Measurements from ENCODE around the gene IDH3A.

The IDH3A gene

DNA sequence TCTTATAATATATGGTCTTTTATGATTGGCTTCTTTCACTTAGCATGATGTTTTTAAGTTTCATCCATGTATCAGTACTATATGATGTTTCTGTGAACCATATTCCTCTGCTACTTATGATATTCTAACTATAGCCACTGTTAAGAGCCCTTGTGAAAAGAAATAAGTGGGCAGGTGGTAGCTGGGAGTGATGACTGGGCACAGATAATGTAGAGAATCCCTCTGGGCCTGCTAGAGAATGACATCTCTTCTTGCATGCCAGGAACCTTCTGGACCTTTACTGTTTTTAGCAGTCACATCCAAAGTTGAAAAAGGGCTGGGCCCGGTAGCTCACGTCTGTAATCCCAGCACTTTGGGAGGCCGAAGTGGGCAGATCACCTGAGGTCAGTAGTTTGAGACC, 10.2 kb downstream of the IDH3A start:
- in situ Hi-C loops (cut with HindIII; ENCODE audit: low sequenced_read_pairs), result no loop called here

- in situ Hi-C loops (cut with HindIII; ENCODE audit: low sequenced_read_pairs), result no loop called here
These were observed 12.9 kb downstream of the IDH3A start for GRCh38 chr15:78162038-78162437.

DNA sequence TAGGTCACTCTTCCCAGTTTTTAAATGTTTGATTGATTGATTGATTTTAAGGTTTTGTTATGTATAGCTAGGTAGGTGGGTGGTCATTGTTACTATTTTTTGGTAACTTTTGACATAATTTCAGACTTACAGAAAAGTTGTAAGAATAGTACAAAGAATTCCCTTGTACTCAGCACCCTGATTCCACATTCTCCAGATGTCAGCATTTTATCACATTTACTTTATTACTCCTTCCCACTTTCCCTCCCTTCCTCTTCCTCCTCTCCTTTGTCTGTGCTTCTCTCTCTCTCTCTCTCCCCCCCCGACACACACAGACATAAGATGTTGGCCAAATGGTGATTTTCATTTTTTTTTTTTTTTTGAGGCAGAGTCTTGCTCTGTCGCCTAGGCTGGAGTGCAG, 14.8 kb downstream of the IDH3A start:
- in situ Hi-C loops (cut with HindIII; ENCODE audit: low sequenced_read_pairs), result no loop called here

DNA sequence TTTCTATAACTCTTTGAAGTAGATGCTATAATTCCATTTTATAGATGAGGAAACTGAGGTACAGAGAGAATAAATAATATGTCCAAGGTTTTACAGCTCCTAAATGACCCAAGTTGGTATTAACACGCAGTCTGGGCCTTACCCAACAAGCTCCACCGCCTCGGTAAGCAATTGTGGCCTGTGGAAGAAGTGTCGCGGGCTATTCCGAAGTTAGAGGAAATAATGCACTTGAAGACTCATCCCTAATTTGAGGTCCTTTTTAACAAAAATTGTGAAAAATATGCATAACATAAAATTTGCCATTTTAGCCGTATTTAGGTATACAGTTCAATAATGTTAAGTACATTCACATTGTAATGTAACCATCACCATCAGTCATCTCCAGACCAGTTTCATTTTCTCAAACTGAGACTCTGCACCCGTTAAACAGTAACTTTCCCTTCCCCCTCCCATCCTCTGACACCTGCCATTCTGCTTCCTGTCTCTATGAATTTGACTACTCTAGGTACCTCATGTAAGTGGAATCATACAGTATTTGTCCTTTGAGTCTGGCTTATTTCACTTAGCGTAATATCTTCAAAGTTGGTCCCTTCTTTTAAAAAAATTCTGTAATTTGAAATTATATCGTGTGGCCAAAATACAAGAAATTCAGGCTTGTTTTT, 18.2 kb downstream of the IDH3A start:
- in situ Hi-C loops (cut with HindIII; ENCODE audit: low sequenced_read_pairs), result no loop called here

DNA sequence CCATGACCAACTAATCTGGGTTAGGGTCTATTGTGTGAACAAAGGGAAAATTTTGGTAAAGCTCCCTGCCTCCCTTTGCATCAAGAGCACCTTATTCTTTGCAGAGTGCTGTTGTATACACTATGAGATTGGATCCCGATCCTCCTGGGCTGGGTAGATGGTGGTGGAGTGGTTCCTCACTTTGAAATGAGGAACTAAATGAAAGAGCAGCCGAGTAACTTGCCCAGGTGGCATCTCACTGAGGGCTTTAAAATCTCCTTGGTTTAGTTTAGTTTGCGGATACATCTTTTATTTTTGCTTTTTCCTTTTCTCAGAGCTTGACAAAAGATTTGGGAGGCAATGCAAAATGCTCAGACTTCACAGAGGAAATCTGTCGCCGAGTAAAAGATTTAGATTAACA, 19.4 kb downstream of the IDH3A start:
- in situ Hi-C loops (cut with HindIII; ENCODE audit: low sequenced_read_pairs), result no loop called here

GRCh38 chr15:78170848-78171773, 21.9 kb downstream of the IDH3A start:
- in situ Hi-C loops (cut with HindIII; ENCODE audit: low sequenced_read_pairs), result no loop called here

- in situ Hi-C loops (cut with HindIII; ENCODE audit: low sequenced_read_pairs), result no loop called here
These were observed 22.8 kb downstream of the IDH3A start for GRCh38 chr15:78171864-78172472.

- in situ Hi-C loops (cut with HindIII; ENCODE audit: low sequenced_read_pairs), result no loop called here
These were observed 25.2 kb downstream of the IDH3A start for GRCh38 chr15:78174401-78174800.

DNA sequence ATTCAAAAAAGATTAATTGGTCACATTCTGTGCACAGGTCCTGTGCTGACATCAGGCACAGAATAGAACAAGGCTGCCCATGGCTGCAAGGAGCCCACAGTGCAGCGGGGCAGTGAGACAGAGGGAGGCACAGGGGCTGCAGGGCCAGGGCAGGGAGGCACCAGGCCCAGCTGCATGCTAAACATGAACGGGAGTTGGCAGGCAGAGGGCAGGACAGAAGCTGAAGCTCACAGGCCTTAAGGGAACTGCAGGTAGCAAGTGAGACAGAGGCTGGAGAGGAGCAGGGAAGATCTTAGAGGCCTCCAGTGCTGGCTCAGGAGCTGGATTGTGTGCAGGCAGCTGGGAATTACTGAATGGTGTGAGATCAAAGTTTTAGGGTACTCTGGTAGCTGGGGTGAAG, 26.2 kb downstream of the IDH3A start:
- in situ Hi-C loops (cut with HindIII; ENCODE audit: low sequenced_read_pairs), result no loop called here

DNA sequence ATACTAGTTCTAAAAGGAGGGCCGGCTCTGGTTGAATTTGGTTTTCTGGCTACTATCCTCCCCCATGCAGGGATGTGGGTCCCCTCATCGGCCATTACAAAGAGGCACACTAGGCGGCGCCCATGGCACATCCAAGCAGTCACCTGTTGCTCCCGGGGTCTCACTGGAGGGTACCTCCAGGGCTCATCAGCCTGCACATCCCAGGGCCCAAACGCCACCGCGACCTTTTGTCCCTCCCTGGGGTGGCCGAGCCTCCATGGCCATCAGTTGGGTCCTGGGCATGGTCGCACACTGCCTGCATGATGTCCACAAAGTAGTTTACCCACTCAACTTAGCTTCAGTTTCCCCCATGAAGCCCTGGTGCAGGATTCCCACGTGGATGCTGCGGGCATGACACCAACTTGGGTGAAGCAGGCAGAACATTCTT, 28.3 kb downstream of the IDH3A start:
- in situ Hi-C loops (cut with HindIII; ENCODE audit: low sequenced_read_pairs), result no loop called here

DNA sequence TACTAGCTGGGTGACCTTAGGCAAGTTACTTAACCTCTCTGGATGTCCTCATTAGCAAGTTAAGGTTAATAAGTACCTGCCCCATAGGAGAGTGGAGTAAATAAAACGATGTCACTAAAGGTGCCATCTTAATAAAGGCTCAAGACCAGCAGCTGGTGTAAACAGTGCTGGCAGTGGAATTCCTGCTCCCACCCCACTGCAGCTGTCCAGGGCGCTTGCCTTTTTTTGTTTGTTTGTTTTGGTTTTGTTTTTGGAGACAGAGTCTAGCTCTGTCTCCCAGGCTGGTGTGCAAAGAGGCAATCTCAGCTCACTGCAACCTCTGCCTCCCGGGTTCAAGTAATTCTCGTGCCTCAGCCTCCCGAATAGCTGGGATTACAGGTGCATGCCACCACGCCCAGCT, 28.9 kb downstream of the IDH3A start:
- in situ Hi-C loops (cut with HindIII; ENCODE audit: low sequenced_read_pairs), result no loop called here

DNA sequence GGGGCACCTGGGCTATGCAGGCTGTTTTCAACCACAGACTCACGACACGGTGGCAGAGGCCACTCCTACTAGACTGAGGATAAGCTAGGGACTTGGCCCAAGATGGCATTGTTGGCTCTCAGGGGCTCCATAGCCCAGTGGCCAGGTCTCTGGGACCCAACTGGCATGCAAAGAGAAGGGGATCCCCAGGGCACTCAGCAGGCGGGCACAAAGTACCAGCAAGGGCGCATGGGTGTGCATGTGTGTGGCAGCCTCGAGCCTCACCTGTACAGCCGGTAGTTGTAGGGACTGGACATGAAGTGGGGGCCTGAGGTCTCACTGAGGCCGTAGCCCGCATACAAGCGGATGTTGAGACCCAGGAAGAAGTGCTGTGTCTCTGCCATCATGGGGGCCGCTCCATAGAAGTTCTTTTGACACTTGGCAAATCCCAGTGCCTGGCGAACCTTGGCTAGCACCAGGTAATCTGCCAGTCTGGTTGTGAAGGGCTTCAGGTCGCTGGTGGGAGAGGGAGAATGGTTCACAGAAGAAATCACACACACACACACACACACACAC, 30.2 kb downstream of the IDH3A start:
- in situ Hi-C loops (cut with HindIII; ENCODE audit: low sequenced_read_pairs), result no loop called here

DNA sequence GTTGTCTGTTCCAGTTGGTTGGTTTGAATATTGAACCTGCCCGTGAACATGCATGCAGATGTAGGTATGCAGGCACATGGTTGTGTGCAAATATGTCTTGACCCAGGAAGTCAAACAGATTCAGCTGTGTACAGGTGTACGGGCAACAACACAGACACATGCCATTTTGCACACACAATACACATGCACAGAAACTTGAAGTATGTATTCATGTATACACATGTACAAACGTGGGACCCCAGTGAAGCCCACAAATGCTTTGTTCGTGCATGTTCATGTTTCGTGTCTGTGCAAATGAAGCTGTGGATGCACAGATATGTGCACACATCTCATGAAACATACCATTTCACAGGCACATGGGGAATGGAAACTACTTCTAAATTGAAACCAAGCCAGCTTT, 30.7 kb downstream of the IDH3A start:
- in situ Hi-C loops (cut with HindIII; ENCODE audit: low sequenced_read_pairs), result no loop called here

- in situ Hi-C loops (cut with HindIII; ENCODE audit: low sequenced_read_pairs), result no loop called here
These were observed 33.2 kb downstream of the IDH3A start for GRCh38 chr15:78182336-78182700.

DNA sequence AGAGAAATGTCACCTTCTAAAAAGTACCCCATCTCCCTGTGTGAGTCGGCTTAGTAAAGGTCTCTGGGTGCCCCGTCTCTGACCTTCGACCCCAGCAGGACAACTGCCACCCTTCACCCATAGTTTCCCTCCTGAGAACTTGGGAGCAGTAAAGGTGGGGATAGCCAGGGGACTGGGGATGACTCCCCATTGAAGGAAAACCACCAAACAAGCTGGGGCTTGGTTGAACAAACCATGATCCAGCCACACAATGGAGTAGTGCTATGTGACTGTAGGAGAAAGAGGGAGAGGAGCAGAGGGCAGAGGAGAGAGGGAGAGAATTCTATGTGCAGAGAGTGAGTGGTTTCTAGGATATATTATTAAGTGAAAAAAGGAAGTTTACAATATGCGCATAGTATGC, 33.7 kb downstream of the IDH3A start:
- in situ Hi-C loops (cut with HindIII; ENCODE audit: low sequenced_read_pairs), result no loop called here

DNA sequence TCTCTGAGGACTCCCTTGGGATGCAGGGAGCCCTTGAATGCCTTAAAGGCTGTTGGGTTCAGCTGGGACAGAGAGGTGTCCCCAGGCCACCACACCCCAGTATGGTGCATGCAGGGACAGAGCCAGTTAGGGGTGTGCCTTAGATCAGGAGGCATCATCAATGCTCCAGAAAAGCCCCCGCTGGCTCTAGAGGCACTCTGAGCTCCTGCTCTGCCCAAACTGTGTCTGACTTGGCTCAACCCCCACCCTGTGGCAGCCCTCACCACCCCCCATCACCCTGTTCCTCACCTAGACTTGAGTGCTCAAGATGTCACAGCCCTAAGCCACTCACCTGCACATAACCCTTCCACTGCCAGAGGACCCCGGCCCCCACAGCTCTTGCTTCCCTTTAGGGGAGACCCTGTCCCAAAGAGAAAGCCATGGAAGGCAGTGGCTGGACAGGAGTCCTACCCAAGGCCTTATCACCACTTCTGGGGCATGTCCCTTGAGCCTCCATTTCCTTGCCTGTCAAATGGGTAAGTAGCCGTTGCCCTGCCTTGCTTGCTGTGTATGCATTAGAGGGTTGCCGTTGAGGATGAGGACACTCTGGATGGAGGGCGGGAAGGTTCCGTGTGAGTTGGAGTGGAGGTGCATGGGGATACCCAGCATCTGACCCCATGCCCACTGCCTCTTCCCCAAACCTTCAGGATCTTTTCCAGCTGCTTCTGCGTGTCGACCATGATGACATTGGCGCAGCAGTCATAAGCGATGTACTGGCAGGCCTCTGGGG, 43.8 kb downstream of the IDH3A start:
- in situ Hi-C loops (cut with HindIII; ENCODE audit: low sequenced_read_pairs), result no loop called here

DNA sequence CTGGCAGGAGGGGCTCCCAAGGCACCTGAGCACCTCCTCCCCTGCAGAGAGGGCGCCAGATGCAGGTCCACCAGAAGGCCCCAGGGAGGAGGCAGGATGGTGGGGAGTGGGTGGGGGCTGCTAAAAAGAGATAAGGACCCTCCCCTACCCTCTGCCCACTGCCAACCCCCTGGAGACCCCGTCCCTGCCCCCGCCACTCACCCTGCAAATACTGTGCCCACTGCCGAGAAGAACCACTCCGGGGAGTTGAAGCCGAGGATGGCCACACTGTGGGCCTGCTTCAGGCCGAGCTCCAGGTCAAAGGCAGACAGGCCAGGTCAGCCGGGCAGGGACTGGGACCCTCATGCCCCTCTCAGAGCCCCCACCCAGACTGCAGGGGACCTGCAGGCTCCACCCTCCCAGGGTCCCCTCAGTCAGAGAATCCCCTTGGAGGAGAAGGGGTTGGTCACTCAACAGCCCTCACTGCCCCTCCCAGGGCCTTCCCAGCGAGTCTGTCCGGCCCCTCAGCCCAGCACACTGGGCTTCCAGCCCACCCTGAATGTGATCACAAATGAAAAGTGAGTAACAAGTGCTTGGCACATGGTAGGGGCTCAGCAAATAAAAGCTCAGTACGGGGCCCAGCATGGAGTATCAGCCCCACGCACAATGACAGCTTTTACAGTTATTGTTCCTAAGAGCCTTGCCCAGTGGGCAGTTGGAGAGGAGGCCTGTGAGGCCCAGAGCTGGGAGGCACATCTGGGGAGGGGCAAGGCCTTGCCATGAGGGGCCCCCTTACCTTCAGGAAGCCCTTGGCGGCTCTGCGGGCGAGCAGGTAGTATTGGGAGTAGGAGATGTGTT, 44.8 kb downstream of the IDH3A start:
- in situ Hi-C loops (cut with HindIII; ENCODE audit: low sequenced_read_pairs), result no loop called here

DNA sequence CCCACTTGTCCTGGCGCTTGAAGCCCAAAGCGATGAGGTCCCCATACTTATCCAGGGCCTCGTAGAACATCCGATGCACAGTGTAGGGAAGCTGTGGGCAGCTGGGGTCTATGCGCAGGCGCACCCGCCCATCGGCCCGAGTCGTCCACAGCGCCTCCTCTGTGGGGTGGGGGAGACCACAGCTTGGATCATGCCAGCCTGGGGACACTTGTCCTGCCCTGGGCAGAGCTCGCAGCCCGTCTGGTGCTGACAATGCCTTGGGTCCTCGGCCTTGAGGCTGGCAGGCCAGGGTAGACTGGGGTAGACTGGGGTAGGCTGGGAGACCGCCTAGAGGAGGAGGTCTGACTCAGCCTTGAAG, 45.4 kb downstream of the IDH3A start:
- in situ Hi-C loops (cut with HindIII; ENCODE audit: low sequenced_read_pairs), result no loop called here

DNA sequence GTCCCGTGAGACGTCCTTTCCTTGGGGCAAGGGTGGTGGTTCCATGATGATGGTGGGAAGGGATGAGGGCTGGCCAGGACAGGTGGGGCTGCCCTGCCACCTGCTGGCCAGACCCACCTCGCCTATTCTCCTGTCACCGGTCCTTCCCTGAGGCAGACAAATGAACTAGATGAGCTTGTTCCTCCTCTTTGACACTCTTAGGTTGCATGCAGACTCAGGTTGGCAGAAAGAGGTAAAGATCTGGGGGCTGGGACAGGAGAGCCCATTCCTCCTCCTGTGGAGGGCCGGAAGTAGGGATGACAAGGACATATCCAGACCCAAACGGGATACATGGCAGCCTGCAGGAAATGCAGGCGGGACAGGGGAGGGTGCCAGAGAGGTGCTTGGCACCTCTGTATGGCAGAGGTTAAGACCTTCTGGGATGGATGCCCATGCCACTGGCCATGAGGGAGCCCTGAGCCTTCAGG, 46.6 kb downstream of the IDH3A start:
- in situ Hi-C loops (cut with HindIII; ENCODE audit: low sequenced_read_pairs), result no loop called here

- in situ Hi-C loops (cut with HindIII; ENCODE audit: low sequenced_read_pairs), result no loop called here
These were observed 48.5 kb downstream of the IDH3A start for GRCh38 chr15:78197632-78198031.
